ENCODE results near the gene TAS2R19.

- TF ChIP-seq, protein P1, sequence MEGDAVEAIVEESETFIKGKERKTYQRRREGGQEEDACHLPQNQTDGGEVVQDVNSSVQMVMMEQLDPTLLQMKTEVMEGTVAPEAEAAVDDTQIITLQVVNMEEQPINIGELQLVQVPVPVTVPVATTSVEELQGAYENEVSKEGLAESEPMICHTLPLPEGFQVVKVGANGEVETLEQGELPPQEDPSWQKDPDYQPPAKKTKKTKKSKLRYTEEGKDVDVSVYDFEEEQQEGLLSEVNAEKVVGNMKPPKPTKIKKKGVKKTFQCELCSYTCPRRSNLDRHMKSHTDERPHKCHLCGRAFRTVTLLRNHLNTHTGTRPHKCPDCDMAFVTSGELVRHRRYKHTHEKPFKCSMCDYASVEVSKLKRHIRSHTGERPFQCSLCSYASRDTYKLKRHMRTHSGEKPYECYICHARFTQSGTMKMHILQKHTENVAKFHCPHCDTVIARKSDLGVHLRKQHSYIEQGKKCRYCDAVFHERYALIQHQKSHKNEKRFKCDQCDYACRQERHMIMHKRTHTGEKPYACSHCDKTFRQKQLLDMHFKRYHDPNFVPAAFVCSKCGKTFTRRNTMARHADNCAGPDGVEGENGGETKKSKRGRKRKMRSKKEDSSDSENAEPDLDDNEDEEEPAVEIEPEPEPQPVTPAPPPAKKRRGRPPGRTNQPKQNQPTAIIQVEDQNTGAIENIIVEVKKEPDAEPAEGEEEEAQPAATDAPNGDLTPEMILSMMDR (IDR thresholded peaks at IDR 0.05), result no peak
- TF ChIP-seq POLR2A (IDR thresholded peaks at IDR 0.05), result no peak
Observed at GRCh38 chr12:11023387-11023786, 967 bp upstream of the TAS2R19 start.
